NCI-H526 (cell line): Measurements from ENCODE around the gene RCAN1.
"Not testable (repeated sequence)": the region's sequence is repeated elsewhere in the genome, so short reads cannot be mapped to it uniquely, and the experiment has no call there.

Experiments used
- DNase-seq, 2 experiments: peaks; one replicate each; lab custom pipeline; 2025; lab: John Stamatoyannopoulos, UW

The RCAN1 gene

GRCh38 chr21:34514576-34515115, 100.3 kb downstream of the RCAN1 start:
- DNase-seq, result no peak

GRCh38 chr21:34513129-34513675, 101.7 kb downstream of the RCAN1 start:
- DNase-seq, result no peak

GRCh38 chr21:34511787-34512455, 103.0 kb downstream of the RCAN1 start, which contains the start of gene KCNE1:
TSS of gene KCNE1 (minus strand) at chr21:34512210. CDS start at chr21:34449634, 62,576 bp downstream.
- no peak for DNase-seq

- no peak for DNase-seq
Observed at GRCh38 chr21:34511181-34511580, 103.7 kb downstream of the RCAN1 start.

- DNase-seq, result peak; percentile 66 to 83
Observed at GRCh38 chr21:34510148-34511142, 104.5 kb downstream of the RCAN1 start.

- DNase-seq, result no peak
Observed at GRCh38 chr21:34509151-34509550, 105.8 kb downstream of the RCAN1 start.

- no peak for DNase-seq
Observed at GRCh38 chr21:34504595-34504994, 110.3 kb downstream of the RCAN1 start.

- DNase-seq, result no peak
Observed at GRCh38 chr21:34502480-34503106, 112.3 kb downstream of the RCAN1 start.

GRCh38 chr21:34501716-34502115, 113.2 kb downstream of the RCAN1 start:
- DNase-seq, result no peak

GRCh38 chr21:34500191-34500590, 114.7 kb downstream of the RCAN1 start:
- no peak for DNase-seq

- no peak for DNase-seq
Observed at GRCh38 chr21:34499116-34499515, 115.8 kb downstream of the RCAN1 start.

GRCh38 chr21:34498623-34499022, 116.3 kb downstream of the RCAN1 start:
- DNase-seq, result no peak

GRCh38 chr21:34483854-34484253, 131.1 kb downstream of the RCAN1 start:
- not testable (repeated sequence) for DNase-seq

- not testable (repeated sequence) for DNase-seq
Observed at GRCh38 chr21:34483435-34483834, 131.5 kb downstream of the RCAN1 start.

GRCh38 chr21:34467333-34467732, 147.6 kb downstream of the RCAN1 start:
- DNase-seq, result not testable (repeated sequence)
